Breast epithelium (tissue), 4 donors: ENCODE results near the gene METTL8. TPM values are rescaled to one million over a fixed set of nuclear protein-coding genes. Genes with fewer than 3 reads are reported as not detected.
A peak's percentile ranks its signal among the peaks of the same experiment; 100 is the strongest.
"Not testable (repeated sequence)": the region's sequence is repeated elsewhere in the genome, so short reads cannot be mapped to it uniquely, and the experiment has no call there.

Source experiments
- DNase-seq, 2 donors: peaks; one replicate each; pipeline ENCODE4 v3.0.0-alpha.2; 2019; ENCODE audit warnings: low spot score in 2 of 2
- H3K27ac ChIP-seq, 2 donors: fragments of 200-600 bp; sonication (generic) in 1 of 2; one replicate each; pipeline ENCODE4 v1.5.1; 2016 to 2019; ENCODE audit warnings: mild to moderate bottlenecking in 1 of 2
- H3K27me3 ChIP-seq, 2 donors: fragments of 200-600 bp; sonication (generic) in 1 of 2; one replicate each; pipeline versions ENCODE4 v1.5.1 to v1.6.0; 2017 to 2019; ENCODE audit warnings: control low read depth in 1 of 2, mild to moderate bottlenecking in 1 of 2
- H3K36me3 ChIP-seq: fragments of 200-600 bp; one replicate; pipeline ENCODE4 v1.5.1; 2019
- H3K4me1 ChIP-seq, 2 donors: fragments of 200-600 bp; sonication (generic); one replicate each; pipeline ENCODE4 v1.5.1; 2016 to 2019; ENCODE audit warnings: control low read depth in 1 of 2
- H3K4me3 ChIP-seq, 3 donors: fragments of 200-600 bp; sonication (generic); 1 replicate in 2 of 3; 2 replicates in 1 of 3; pipeline ENCODE4 v1.5.1; 2016 to 2019; ENCODE audit warnings: mild to moderate bottlenecking in 3 of 3, moderate library complexity in 2 of 3
- H3K9me3 ChIP-seq, 2 donors: fragments of 200-600 bp; sonication (generic) in 1 of 2; one replicate each; pipeline ENCODE4 v1.5.1; 2016 to 2019; ENCODE audit warnings: control low read depth in 1 of 2
- CTCF ChIP-seq, 3 donors: fragments of 450-650 bp; IDR thresholded peaks; one replicate each; pipeline ENCODE4 v1.5.1; 2016 to 2017; ENCODE audit warnings: antibody characterized with exemption in 3 of 3, mild to moderate bottlenecking in 3 of 3, moderate library complexity in 3 of 3
- POLR2A ChIP-seq: fragments of 450-650 bp; IDR thresholded peaks from one replicate; pipeline ENCODE4 v1.6.1; 2016; ENCODE audit warnings: antibody characterized with exemption, mild to moderate bottlenecking, moderate library complexity
- POLR2AphosphoS5 ChIP-seq, 3 donors: sonication (generic); formaldehyde crosslinking; IDR thresholded peaks; one replicate each; pipeline ENCODE4 v1.6.1; 2017; ENCODE audit warnings: antibody characterized with exemption in 3 of 3
- intact Hi-C: fragments of 100-400 bp; cut with DNase I; formaldehyde crosslinking; loops from one replicate; pipeline ENCODE4 v1.15.1; 2023; ENCODE audit warnings: low total_unique reads
- total RNA-seq, 3 donors: library from RNA; depleted of rRNA; stranded (reverse); fragments of >200 nt; gene quantifications; one replicate each; pipeline ENCODE4 v1.1.0, GENCODE V29; 2016

METTL8 gene
- total RNA-seq, 3 donors from 2014 or later = 21.4 to 26.9 (median 22.9) TPM

GRCh38 chr2:171365232-171365631 is 68.6 kb downstream of the METTL8 start:
- Histone ChIP-seq H3K36me3 (no peaks in the 10 kb centered on the region), H3K4me1 (no peaks in the 10 kb centered on the region), H3K9me3 (peaks cover 0 to 8% of the 10 kb centered on the region in 2 donors), H3K27me3 (no peaks in the 10 kb centered on the region), H3K4me3 (no peak overlapping the region), H3K27ac (no peak overlapping the region)
- TF ChIP-seq POLR2AphosphoS5 (IDR thresholded peaks at IDR 0.05) (no peak), POLR2A (no peak)
- intact Hi-C loops = no loop called here
- DNase-seq = no peak

GRCh38 chr2:171362396-171362795 is 71.4 kb downstream of the METTL8 start:
- Histone ChIP-seq H3K9me3 (peaks cover 0 to 8% of the 10 kb centered on the region in 2 donors), H3K27me3 (no peaks in the 10 kb centered on the region), H3K4me3 (no peak overlapping the region), H3K4me1 (no peaks in the 10 kb centered on the region), H3K36me3 (no peaks in the 10 kb centered on the region), H3K27ac (no peak overlapping the region)
- intact Hi-C loops = no loop called here
- no peak for DNase-seq
- TF ChIP-seq POLR2A (no peak), CTCF (IDR thresholded peaks at IDR 0.05) (no peak), POLR2AphosphoS5 (IDR thresholded peaks at IDR 0.05) (no peak)

- no peaks in the 10 kb centered on the region for H3K4me1 ChIP-seq
- no peak overlapping the region for H3K4me3 ChIP-seq
- H3K9me3 ChIP-seq = peaks cover 0 to 1% of the 10 kb centered on the region in 2 donors
- intact Hi-C loops = no loop called here
- H3K36me3 ChIP-seq = no peaks in the 10 kb centered on the region
- H3K27me3 ChIP-seq = no peaks in the 10 kb centered on the region
- no peak for DNase-seq
- no peak overlapping the region for H3K27ac ChIP-seq
- TF ChIP-seq POLR2AphosphoS5 (IDR thresholded peaks at IDR 0.05) (no peak), POLR2A (no peak), CTCF (IDR thresholded peaks at IDR 0.05) (no peak)
Measured at GRCh38 chr2:171360905-171361304, 72.9 kb downstream of the METTL8 start.

DNA sequence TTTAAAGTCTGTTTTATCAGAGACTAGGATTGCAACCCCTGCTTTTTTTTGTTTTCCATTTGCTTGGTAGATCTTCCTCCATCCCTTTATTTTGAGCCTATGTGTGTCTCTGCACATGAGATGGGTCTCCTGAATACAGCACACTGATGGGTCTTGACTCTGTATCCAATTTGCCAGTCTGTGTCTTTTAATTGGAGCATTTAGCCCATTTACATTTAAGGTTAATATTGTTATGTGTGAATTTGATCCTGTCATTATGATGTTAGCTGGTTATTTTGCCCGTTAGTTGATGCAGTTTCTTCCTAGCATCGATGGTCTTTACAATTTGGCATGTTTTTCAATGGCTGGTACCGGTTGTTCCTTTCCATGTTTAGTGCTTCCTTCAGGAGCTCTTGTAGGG is 80.0 kb downstream of the METTL8 start:
- intact Hi-C loops, H3K36me3 ChIP-seq, H3K4me3 ChIP-seq, DNase-seq, H3K9me3 ChIP-seq, H3K27ac ChIP-seq, H3K27me3 ChIP-seq, H3K4me1 ChIP-seq: not testable (repeated sequence)

- Histone ChIP-seq H3K27me3 (no peaks in the 10 kb centered on the region), H3K4me3 (no peak overlapping the region), H3K4me1 (no peaks in the 10 kb centered on the region), H3K9me3 (no peaks in the 10 kb centered on the region), H3K36me3 (no peaks in the 10 kb centered on the region), H3K27ac (peak overlapping the region in 1 of 2 donors; percentile 56)
- TF ChIP-seq POLR2AphosphoS5 (IDR thresholded peaks at IDR 0.05) (no peak), POLR2A (no peak), CTCF (IDR thresholded peaks at IDR 0.05) (no peak)
- intact Hi-C loops = no loop called here
- DNase-seq = no peak
Measured at GRCh38 chr2:171348056-171348455, 85.7 kb downstream of the METTL8 start.

DNA sequence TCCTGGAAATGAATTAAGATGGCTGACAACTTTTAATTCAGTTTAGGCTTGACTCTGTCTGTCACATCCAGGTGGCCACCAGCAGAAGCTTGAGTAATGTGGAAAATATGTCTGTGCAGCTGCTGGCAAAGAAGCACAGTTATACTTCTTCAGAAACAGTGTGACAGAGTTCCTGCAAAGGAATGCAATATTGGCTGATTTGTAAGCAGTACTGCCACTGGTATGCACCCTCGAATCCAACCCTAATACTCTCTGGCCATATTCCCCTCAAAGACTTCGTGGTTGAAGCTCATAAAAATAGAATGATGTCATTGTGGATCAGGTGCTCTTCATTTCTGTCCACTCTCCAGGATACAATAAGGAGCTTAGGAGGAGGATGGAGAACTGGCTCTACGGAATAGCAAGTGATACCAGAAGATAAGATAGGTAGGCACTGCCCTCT is 86.2 kb downstream of the METTL8 start:
- peak in 1 of 2 donors; percentile 30 for DNase-seq
- H3K27me3 ChIP-seq = no peaks in the 10 kb centered on the region
- H3K36me3 ChIP-seq = no peaks in the 10 kb centered on the region
- TF ChIP-seq POLR2AphosphoS5 (IDR thresholded peaks at IDR 0.05) = no peak
- TF ChIP-seq POLR2A = no peak
- TF ChIP-seq CTCF (IDR thresholded peaks at IDR 0.05) = no peak
- H3K27ac ChIP-seq = peak overlapping the region in 1 of 2 donors; percentile 56
- H3K4me3 ChIP-seq = no peak overlapping the region
- H3K4me1 ChIP-seq = no peaks in the 10 kb centered on the region
- H3K9me3 ChIP-seq = no peaks in the 10 kb centered on the region
- intact Hi-C loops = no loop called here
